WERI-Rb-1 (cell line): ENCODE results near the gene C12orf57.

Experiments
- DNase-seq: peaks from one replicate; pipeline ENCODE4 v3.0.0-alpha.2; 2020
- H3K27ac ChIP-seq: fragments of 250-450 bp; sonication (Bioruptor Pico); 2 replicates; pipeline ENCODE4 v1.5.1; 2020; ENCODE audit warnings: mild to moderate bottlenecking, moderate library complexity
- H3K27me3 ChIP-seq: fragments of 250-450 bp; sonication (Bioruptor Pico); 2 replicates; pipeline ENCODE4 v1.5.1; 2021; ENCODE audit warnings: mild to moderate bottlenecking, low read depth, moderate library complexity; ENCODE audit not compliant: insufficient read depth, severe bottlenecking
- H3K36me3 ChIP-seq: fragments of 250-450 bp; sonication (Bioruptor Pico); 2 replicates; pipeline ENCODE4 v1.5.1; 2020; ENCODE audit warnings: mild to moderate bottlenecking, moderate library complexity
- H3K4me3 ChIP-seq: 2 replicates; pipeline ENCODE4 v1.5.1; 2011; ENCODE audit warnings: low read depth, mild to moderate bottlenecking, control low read depth, low read length
- H3K9me3 ChIP-seq: fragments of 250-450 bp; sonication (Bioruptor Pico); 2 replicates; pipeline ENCODE4 v1.5.1; 2021; ENCODE audit warnings: mild to moderate bottlenecking, moderate library complexity; ENCODE audit not compliant: severe bottlenecking
- CTCF ChIP-seq: IDR thresholded peaks from 2 replicates; pipeline ENCODE4 v1.5.1; 2011; ENCODE audit warnings: low read depth, mild to moderate bottlenecking, control low read depth, inconsistent platforms, low read length

Gene C12orf57

GRCh38 chr12:6943722-6944380, at the start of gene C12orf57, which contains the start of gene RNU7-1:
Gene C12orf57 (plus strand): TSS chr12:6944022. CDS start chr12:6944122, 100 bp downstream.
Gene RNU7-1 (plus strand): TSS chr12:6943816.
- peak within 1 kb of the TSS; percentile 97 for H3K27ac ChIP-seq
- peak; percentile 89 for DNase-seq
- no peak for TF ChIP-seq CTCF
- H3K36me3 ChIP-seq, result peaks cover 45% of the 10 kb centered on the region
- H3K27me3 ChIP-seq, result no peaks in the 10 kb centered on the region
- no peaks in the 10 kb centered on the region for H3K9me3 ChIP-seq
- H3K4me3 ChIP-seq, result peak within 1 kb of the TSS; percentile 74

GRCh38 chr12:6894321-6894720, 49.5 kb upstream of the C12orf57 start:
- Histone ChIP-seq H3K36me3 (no peaks in the 10 kb centered on the region; the same call in 1 of the 2 replicates), H3K4me3 (no peak overlapping the region), H3K27ac (no peak overlapping the region), H3K9me3 (no peaks in the 10 kb centered on the region), H3K27me3 (no peaks in the 10 kb centered on the region)
- DNase-seq, result no peak
- no peak for TF ChIP-seq CTCF

GRCh38 chr12:6896846-6897435, 46.9 kb upstream of the C12orf57 start:
- Histone ChIP-seq H3K36me3 (no peaks in the 10 kb centered on the region), H3K27me3 (no peaks in the 10 kb centered on the region), H3K27ac (no peak overlapping the region), H3K4me3 (no peak overlapping the region), H3K9me3 (no peaks in the 10 kb centered on the region)
- no peak for DNase-seq
- no peak for TF ChIP-seq CTCF

- Histone ChIP-seq H3K27ac (no peak overlapping the region), H3K36me3 (no peaks in the 10 kb centered on the region), H3K27me3 (no peaks in the 10 kb centered on the region), H3K9me3 (no peaks in the 10 kb centered on the region), H3K4me3 (no peak overlapping the region)
- TF ChIP-seq CTCF, result no peak
- DNase-seq, result no peak
Observed at GRCh38 chr12:6899427-6899826, 44.4 kb upstream of the C12orf57 start.

GRCh38 chr12:6899837-6900519, 43.8 kb upstream of the C12orf57 start:
- H3K27ac ChIP-seq, result no peak overlapping the region
- H3K27me3 ChIP-seq, result no peaks in the 10 kb centered on the region
- no peak overlapping the region for H3K4me3 ChIP-seq
- no peak for DNase-seq
- no peaks in the 10 kb centered on the region for H3K9me3 ChIP-seq
- TF ChIP-seq CTCF, result no peak
- no peaks in the 10 kb centered on the region for H3K36me3 ChIP-seq
